Hypothalamus (tissue), 51 donors: ENCODE data around the gene GALNT10.

Experiments
- DNase-seq, 51 donors: peaks; one replicate each; lab custom pipeline; 2025; lab: John Stamatoyannopoulos, UW

The GALNT10 gene

GRCh38 chr5:154395407-154396106 lies 205.0 kb downstream of the GALNT10 start:
- DNase-seq: peak in 1 of 51 donors; percentile 8

- no peak for DNase-seq
Measured at GRCh38 chr5:154396128-154396527, 205.6 kb downstream of the GALNT10 start.

GRCh38 chr5:154397652-154398406 lies 207.3 kb downstream of the GALNT10 start:
- no peak for DNase-seq

GRCh38 chr5:154400678-154401077 lies 210.1 kb downstream of the GALNT10 start:
- DNase-seq: no peak

- no peak for DNase-seq
Measured at GRCh38 chr5:154401355-154401754, 210.8 kb downstream of the GALNT10 start.

- no peak for DNase-seq
Measured at GRCh38 chr5:154401931-154402330, 211.4 kb downstream of the GALNT10 start.

GRCh38 chr5:154402611-154403010 lies 212.1 kb downstream of the GALNT10 start:
- no peak for DNase-seq

- DNase-seq: no peak
Measured at GRCh38 chr5:154403234-154403633, 212.7 kb downstream of the GALNT10 start.

GRCh38 chr5:154403776-154404387 lies 213.3 kb downstream of the GALNT10 start:
- no peak for DNase-seq

GRCh38 chr5:154405078-154405792 lies 214.7 kb downstream of the GALNT10 start:
- peak in 50 of 51 donors; percentile 14 to 83 (median 64) for DNase-seq

GRCh38 chr5:154406231-154406630 lies 215.7 kb downstream of the GALNT10 start:
- no peak for DNase-seq

- DNase-seq: no peak
Measured at GRCh38 chr5:154406826-154407225, 216.3 kb downstream of the GALNT10 start.

GRCh38 chr5:154408811-154409210 lies 218.3 kb downstream of the GALNT10 start:
- DNase-seq: no peak

- DNase-seq: no peak
Measured at GRCh38 chr5:154409230-154409840, 218.8 kb downstream of the GALNT10 start.

GRCh38 chr5:154410008-154410407 lies 219.5 kb downstream of the GALNT10 start:
- no peak for DNase-seq

- DNase-seq: no peak
Measured at GRCh38 chr5:154410786-154411185, 220.3 kb downstream of the GALNT10 start.

GRCh38 chr5:154411338-154411737 lies 220.8 kb downstream of the GALNT10 start:
- DNase-seq: no peak

- DNase-seq: no peak
Measured at GRCh38 chr5:154412316-154412715, 221.8 kb downstream of the GALNT10 start.

- no peak for DNase-seq
Measured at GRCh38 chr5:154412925-154413324, 222.4 kb downstream of the GALNT10 start.

GRCh38 chr5:154415114-154415513 lies 224.6 kb downstream of the GALNT10 start:
- DNase-seq: no peak
